Epidermal melanocyte (primary cell): ENCODE data around the gene NKG7.

Experiments used
- DNase-seq: peaks from one replicate; pipeline ENCODE4 v3.0.0; 2011; ENCODE audit warnings: low spot score; ENCODE audit not compliant: insufficient read length

NKG7 gene

DNA sequence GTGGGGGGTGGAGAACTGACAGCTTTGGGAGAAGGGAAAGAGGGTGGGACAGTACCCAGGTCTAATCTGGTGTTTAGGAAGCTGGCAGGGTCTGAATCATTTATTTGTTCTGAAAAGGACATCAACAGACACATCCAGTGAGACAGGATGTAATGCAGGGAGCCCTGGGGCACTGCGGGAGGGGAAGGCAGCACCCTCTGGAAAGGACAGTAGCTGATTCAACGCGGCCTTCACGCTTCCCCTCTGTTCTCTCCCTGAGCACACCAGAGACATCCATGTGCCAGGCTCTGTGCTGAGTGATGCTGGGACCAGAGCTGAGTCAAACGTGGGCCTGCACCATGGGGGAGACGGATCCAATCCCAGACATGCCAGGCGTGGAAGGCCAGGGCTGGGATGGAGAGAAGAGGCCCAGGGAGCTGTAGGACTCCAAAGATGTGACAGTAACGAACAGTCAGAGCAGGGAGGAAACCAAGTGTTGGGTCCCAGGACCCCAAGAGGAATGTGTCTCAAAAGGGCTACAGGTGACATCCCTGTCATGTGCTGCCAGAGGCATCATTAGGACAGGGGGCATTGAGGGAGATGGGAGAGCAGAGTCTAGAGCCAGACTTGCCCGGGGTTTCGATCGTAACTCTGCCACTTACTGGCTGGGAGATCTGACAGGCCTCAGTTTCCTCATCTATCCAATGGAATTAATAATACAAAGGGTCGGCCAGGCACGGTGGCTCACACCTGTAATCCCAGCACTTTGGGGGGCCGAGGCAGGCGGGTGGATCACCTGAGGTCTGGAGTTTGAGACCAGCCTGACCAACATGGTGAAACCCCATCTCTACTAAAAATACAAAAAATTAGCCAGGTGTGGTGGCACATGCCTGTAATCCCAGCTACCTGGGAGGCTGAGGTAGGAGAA, 8.0 kb downstream of the NKG7 start:
- DNase-seq, result peak; percentile 61

DNA sequence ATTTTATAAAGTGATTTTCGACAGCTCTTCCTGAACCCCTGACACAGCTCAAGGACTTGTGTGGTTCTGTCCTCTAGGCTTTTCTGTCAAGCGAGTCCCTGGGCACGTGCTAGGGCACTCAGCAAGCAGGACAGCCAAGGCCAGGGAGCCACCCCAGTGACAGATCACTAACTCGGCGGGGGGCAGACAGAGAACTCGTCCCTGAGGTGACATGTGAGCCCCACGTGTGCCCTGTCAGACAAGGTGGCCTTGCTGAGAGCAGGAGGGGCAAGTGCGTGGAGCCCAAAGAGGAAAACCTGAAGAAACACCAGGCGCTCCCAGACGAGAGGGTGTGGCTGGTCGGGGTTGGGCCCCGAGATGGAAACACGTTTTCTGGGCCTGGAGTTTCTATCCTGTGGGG, 11.2 kb downstream of the NKG7 start:
- DNase-seq, result no peak

DNA sequence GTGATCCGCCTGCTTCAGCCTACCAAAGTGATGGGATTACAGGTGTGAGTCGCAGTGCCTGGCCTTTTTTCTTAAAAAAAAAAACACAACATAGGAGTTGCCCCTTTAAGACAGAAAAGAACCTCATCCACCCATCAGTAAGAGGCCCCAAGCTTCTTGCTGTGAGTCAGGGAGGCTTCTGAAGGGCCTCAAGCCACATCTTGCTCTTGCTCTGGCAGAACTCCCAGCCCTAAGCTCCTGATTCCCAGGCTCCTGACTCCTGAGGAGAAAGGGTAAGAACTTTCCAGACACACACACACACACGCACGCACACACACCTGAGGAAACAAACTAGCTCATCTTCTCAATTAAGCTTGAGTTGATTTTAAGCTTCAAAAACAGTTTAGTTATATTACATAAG, 13.2 kb downstream of the NKG7 start:
- DNase-seq, result no peak

DNA sequence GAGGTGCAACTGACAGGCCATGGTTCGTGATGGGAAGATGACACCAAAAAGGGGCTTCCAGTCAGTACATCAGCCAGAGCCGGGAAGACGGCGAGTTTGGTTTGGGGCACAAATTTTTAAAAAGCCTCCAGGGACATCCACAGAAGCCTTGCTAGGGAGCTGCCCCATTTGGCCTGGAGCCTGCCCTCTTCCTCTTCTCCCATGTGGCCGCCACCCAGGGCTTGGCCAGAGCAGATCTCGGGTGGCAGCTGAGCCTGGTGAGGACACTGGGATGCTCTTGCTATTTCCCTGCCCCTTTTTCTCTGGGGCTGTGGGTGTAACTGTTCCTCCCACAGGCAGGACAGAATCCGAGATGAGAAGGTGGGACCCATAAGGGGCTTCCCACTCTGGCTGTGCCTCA, 14.5 kb downstream of the NKG7 start:
- DNase-seq, result no peak

DNA sequence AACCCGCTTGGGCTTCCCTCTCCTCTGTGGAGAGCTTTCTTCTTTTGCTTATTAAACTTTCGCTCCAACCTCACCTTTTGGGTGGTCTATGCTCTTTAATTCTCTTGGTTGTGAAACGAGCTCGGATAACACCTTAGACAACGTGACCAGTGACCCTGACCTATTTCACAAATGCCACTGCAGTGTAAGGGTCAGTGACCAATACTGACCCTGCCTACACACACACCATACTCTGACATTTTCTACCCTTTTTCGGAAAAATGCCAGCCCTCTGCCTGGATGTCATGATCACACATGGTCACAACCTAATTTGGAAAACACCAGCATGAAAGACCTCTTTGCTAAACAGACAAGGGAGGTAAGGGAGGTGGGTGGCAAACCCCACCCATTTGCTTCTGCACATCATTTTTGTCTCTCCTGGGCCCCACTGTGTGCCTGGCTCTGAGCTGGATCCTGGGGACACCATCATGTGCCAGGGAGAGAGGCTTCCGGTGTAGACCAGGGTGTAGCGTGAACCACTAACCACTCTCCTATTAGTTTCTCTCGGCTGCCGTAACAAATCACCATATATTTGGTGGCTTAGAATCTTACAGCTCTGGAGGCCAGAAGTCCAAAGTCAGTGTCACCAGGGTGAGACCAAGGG, 16.2 kb downstream of the NKG7 start:
- DNase-seq, result no peak

DNA sequence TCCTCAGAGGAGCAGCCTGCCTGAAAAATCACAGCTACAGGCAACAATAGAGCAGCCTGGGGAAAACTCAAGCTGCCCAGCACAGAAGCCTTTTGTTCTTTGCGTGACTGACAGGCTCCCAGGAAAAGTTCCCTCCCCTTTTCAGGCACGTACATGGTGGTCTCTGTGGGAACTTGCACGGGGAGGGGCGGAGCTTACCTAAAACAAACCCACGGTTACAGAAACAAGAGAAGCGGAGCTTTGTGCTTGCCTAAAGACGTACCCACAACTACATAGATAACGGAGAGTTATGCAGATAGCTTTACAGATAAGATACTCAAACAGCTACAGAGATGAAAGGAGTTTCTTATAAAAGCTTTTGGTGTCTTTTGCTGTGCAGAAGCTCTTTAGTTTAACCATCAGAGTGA, 17.7 kb downstream of the NKG7 start:
- DNase-seq, result no peak

DNA sequence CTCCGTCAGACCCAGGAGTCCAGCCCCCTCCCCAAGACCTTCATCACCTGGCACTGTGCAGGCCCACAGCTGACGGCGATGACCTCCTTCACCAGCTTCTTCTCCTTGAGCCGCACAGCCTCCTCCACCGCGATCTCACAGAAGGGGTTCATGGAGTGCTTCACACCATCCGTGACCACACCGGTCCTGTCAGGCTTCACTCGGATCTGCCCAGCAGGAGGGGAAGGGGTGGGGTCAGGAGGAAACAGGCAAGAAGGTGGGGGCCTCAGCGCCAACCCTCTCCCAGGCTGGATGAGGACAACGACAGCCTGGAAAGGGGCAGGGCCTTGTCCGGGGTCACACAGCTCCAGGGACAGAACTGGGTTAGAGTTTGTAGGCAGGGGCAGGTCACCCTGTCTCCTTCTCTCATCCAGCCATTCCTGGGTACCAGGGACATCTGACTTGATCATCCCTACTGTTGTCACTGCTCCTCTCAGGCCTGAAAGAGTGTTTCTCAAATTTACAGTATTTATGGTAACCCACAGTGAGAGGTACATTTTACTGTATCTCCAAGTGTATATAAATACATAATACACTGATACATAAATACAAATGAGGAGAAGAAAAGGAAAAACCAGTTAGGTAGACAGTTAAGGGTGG, 18.2 kb downstream of the NKG7 start:
- no peak for DNase-seq

DNA sequence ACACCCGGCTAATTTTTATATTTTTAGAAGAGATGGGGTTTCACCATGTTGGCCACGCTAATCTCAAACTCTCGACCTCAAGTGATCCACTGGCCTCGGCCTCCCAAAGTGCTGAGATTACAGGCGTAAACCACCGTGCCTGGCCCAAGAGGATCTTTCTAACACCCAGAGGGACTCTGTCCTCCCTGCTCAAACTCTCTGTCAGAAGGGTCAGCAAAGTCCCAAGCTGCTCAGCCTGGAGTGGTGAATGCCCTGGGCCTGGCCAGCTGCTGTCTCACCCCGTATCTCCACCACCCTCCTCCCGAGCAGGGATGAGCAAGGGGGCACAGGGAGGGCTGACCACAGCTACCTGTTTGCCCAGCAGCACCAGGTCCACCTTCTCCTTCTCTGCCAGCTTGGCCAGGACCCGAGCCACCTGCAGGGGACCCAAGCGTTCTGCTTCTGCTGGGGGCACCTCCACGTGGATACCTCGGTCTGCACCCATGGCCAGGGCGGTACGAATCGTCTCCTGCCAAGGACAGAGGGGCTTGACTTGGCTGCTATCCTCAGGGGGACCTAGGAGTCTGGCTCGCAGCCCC, 19.6 kb downstream of the NKG7 start:
- no peak for DNase-seq

DNA sequence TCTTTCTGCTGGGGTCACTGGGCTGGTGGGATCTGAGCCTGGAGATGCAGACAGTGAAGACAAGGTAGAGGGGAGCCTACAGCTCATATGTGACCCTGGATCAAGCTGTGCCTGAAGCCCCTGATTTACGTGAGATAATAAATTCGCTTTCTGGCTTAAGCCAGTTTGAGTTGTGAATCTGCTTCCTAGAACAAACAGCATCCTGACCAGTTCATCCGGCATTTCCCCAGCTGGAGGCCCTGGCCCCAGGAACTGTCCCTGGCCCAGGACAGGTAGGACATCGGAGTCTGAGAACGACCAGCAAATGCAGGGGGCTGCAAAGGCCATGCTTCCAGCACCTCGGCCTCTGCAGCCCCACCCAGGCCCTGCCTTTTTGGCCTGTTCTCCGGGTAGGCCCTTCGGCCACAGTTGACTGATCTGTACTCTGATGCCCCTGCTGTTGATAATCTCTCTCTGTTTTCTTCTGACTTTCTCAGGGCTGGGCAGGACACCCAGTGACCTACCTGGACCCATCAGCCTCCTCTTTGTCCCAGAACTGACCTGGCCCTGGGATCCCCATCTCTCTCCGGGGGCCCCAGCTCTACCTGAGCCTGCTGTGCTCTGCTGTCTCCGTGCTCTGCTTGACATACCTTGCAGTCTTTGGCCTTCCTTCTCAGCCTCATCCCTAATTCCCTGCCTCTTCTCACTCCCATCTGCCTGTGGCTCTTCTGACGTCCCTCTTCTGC, 21.0 kb downstream of the NKG7 start:
- DNase-seq, result no peak

DNA sequence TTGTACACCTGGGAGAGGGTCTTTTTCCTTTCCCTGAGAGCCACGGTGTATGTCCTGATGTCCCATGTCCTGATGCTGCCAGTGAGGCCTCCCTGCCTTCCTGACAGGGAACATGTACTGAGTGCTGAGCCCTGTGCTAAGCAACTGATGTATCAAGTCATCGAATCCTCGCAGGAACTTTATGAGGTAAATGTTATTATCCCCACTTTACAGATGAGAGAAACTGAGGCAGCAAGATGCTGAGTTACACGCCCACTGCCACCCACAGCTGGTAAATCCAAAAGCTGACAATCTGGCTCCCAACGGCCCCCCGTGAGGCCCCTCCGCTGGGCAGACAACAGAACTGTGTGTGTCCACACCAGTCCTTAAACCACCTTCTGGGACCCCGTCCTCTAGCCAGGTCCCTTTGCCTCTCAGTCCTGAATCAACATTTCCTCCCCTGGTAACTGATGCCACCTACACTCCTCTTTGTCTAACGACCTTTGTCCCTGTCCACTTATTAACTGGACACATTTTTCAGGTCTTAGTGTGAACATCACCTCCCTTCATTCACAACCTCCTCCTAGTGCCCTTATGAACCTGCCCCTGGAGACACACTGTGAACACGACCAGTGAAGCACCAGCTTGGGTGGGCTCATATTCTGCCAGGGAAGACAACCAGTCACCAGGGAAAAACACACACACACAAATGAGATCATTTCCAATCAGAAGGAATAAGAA, 25.1 kb downstream of the NKG7 start:
- DNase-seq, result no peak

DNA sequence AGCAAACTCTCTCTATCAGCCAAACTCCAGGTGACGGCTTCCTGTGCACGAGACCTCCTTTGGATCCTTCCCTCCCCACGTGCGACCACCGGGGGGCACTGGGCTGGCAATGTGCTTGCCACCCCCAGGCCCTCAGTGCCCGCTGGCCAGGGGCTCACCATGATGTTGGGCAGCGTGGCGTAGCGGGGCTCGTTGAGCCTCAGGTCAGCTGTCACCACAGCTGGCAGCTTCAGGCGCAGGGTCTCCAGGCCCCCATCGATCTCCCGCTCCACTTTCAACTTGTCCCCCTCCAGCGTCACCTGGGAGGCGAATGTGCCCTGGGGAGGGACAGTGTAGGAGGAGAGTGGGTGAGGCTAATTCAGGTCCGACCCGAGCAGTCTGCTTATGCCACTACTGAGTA, 25.7 kb downstream of the NKG7 start:
- no peak for DNase-seq

DNA sequence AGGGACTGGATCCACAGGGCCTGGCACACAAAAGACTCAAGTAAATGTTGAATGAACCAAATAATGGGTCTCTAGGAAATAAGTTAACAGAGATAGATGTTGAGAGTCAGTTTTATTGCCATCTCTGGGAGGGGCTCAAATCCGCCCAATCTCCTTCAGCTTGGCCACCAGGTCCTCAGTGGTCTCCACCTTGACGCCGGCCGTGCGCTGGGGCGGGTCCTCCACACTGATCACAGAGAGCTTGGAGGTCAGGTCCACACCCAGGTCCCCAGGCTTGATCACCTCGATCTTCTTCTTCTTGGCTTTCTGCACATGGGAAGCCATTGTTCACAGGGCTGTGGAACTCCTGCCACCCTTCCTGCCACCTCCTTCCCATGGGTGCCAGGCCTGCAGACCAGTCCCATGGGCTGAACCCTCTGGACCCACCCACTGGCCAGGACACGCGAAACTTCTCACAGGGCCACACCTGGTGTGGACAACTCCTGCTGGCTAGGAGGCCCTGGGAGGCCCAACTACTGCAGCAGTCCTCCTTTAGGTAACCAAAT, 27.3 kb downstream of the NKG7 start:
- DNase-seq, result no peak

DNA sequence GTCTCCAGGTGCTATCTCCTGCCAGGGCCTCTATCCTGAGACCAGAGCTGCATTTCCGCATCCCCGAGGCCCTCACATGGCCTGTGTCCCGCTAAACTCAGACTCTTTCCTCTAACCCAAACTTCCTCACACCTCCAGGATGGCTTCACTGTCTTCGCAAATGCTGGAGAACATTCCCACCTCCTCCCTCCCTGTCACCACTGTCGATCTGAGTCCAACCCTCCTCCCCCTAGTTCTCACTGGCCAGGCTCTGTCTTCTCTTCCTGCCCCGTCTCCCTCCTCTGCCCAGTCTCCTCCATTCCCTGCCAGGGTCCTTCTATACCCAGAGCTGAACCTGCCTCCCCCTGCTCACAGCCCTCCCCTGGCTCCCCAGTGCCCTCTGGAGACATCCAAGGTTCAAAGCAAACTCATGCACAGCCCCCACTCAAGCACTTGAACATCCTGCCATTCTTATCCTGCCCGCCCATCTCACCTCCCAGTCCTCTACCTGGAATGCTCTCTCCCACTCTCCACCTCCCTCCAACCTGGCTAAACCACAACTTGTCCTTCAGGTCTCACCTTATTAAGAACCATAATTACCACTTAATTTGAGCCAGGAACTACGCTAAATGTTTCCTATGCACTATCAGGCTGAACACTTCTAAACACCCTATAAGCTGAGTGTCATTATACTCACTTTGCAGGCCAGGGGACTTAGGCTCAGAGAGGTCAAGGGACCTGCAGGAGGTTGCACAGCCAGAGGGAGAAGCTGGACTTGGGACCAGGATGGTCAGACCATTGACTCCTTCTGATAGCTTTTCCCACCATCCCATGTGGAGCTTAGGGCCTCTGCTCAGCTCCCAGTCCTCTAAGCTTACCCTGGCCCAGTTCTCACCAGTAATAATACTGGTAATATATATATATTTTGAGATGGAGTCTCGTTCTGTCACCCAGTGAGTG, 29.6 kb downstream of the NKG7 start:
- no peak for DNase-seq

DNA sequence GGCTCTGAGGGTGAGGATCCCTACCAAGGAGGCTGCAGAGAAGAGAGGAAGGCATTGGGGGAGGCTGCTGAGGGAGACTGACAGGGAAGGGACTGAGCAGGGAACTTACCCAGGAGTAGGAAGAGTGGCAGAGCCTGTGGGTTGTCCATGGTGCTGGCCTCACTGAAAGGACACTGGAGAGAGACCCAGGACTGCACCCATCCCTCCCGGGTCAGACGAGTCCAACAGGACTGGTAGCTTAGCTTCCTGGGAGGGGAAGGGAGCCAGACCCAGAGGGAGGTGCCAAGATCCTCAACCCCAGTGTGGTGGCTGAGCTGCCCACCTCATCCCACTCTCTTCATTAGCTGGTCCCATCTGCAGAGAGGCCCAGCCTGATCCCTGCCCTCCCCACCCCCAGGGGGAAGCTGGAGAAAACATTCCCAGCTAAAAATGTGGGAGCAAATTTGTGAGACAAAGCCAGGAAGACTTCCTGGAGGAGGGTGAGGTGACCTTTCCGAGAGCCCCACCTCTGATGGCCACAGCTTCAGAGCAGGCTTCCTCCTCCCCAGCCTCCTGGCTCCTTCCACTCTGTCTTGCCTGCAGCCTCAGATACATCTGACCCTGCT, 30.4 kb downstream of the NKG7 start, which contains the start of gene VSIG10L:
Gene VSIG10L, minus strand, starts transcription at position 164 of the 605 bp plus-strand sequence. Its CDS starts 15 bp downstream, at position 149.
- DNase-seq, result no peak

DNA sequence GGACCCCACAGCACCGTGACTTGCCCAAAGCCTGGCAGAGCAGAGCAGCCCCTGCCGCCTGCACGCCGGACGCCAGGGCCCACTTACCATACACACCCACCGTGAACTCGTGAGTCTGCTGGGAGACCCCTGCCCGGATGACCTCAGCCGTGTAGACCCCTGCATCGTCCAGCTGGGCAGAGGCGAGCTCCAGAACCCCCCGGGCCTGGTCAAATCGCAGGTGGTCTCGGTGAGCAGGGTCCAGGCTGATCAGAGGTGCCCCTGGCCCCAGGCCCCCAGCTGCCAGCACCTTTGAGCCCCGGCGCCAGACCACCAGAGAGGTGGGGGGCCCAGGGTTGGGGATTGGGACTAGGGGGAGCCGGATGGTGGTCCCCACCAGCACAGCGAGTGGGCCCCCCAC, 31.4 kb downstream of the NKG7 start:
- no peak for DNase-seq

DNA sequence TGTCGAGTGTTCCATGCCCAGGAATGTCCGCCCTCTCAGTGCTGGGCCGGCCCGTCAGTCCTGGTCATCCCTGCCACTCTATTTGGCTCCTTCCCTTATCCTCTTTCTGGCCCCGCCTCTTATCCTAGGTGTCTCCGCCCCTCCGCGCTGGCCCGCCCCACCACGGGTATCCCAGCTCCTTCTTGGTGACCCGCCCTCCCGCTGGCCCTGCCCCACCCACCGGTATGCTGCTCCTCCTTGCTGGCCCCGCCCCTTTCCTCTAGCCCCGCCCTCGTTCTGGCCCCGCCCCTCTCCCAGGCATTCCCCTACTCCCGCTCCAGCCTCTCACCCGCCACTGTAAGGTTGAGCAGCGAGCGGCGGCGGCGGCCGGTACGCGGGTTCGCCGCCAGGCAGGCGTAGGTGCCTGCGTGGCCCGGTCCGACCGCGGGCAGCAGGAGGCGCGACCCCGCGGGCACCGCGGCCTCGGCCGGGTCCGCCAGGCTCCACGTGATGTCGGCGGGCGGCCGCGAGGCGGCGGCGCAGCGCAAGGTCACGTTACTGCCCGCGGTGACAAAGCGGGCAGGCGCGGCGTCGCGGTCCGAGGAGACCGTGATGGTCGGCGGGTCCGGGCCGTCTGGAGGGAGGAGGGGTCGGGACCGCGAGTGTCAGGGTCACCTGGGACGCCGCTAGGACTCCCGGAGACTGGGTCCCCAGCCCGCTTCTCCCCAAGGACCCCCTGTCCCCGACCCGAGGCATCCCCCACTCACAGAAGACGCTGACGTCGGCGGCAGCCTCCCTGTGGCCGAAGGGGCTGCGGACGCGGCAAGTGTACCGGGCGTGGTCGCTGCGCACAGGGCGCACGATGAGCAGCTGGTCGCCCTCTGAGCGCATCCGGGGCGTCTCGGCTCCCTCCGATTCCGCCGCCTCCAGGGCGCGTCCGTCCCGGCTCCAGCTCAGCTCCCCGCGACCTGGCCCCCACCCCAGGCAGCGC, 32.5 kb downstream of the NKG7 start:
- peak; percentile 96 for DNase-seq

DNA sequence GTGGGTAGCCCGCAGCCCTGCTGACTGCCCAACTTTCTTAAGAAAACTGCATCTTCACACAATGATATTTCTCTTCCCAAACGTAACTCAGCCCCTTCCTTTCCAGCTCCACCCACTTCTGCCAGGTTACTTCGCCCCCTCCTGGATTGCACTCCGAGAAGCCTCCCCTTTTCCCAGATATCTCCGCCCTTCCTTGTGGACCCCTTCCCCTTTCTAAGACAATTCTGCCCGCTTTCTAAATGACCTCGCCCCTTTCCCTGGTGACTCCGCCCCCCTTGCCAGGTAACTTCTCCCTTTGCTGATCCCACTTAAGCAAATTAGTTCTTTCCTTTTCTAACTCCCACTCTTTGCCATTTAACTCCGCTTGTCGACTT, 33.2 kb downstream of the NKG7 start:
- DNase-seq, result no peak
